ENCODE results near the gene APLN.

The APLN gene

DNA sequence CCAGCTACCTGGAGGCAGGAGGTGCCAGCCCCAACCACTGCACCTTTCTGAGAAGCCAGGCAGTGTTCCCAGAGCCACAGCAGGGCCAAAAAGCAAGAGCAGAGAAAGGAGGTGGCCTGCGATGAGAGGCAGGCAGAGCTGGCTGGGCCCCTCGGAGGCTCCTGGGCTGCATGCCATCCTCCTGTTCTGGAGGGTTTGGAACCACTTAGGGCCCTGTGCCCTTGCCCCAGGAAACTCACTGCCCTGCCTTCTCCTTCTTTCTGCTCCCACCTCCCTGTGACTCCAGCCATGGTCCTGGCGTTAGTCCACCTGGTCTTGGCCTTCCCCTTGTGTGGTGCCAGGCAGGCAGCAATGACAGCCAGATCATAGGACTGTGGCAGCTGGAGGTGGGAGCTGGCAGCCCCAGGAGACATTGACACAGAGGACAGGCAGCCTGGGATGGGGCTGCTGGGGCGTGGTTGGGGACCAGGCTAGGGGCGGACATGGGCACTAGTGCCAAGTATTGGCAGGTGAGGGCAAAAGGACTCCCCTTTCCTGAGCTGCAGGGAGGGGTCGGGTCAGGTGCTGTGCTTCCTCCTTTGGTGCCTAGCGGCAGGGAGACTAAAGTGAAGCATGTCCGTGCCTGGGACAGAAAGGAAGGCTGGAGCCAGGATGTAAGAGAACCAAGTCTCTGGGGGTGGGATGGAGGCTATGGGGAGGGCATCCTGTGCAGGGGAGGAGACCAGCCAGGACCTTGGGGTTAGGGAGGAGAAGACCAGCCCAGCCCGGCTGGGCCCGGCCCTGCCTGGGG lies 1.4 kb downstream of the APLN start:
- H2BK12ac ChIP-seq (ENCODE audit: low read length), result no peak overlapping the region
- peaks cover 0 to 2% of the 10 kb centered on the region in 2 donors for H3K36me3 ChIP-seq (replicated peaks in 1 of 2; ENCODE audit: control insufficient read depth in 2 of 2, insufficient read depth in 2 of 2, low read length in 2 of 2)
- peaks cover 8% of the 10 kb centered on the region in 2 donors for H3K4me1 ChIP-seq (ENCODE audit: control insufficient read depth in 2 of 2, insufficient read depth in 1 of 2, low read depth in 1 of 2, low read length in 2 of 2)
- H3K79me1 ChIP-seq (ENCODE audit: low read depth, low read length), result no peaks in the 10 kb centered on the region
- no CpG with 5 or more reads among the region's 10 CpGs for WGBS, 2 donors (ENCODE audit: extremely low coverage in 2 of 2, insufficient read length in 2 of 2, insufficient replicate concordance in 1 of 2)
- no peak overlapping the region for H3K9ac ChIP-seq (ENCODE audit: low read depth, low read length, poor library complexity)
- H2BK120ac ChIP-seq (ENCODE audit: low read depth, low read length), result no peak overlapping the region
- H2AK5ac ChIP-seq (ENCODE audit: low read depth, low read length), result no peak overlapping the region
- H4K8ac ChIP-seq (ENCODE audit: low read depth, low read length), result no peak overlapping the region
- no peaks in the 10 kb centered on the region for H3K9me3 ChIP-seq (replicated peaks in 1 of 2; ENCODE audit: control insufficient read depth in 2 of 2, insufficient read depth in 1 of 2, low read depth in 1 of 2, low read length in 2 of 2)
- no peak overlapping the region for H3K18ac ChIP-seq (ENCODE audit: low read length)
- H3K4me3 ChIP-seq (ENCODE audit: low read length in 2 of 2), result peak overlapping the region in 1 of 2 donors; percentile 56
- no peak overlapping the region for H3K4ac ChIP-seq (ENCODE audit: low read length)
- no peak overlapping the region for H3K27ac ChIP-seq (replicated peaks; ENCODE audit: low read length)
- H2AFZ ChIP-seq (ENCODE audit: low read length), result peak overlapping the region; percentile 93
- H3K23ac ChIP-seq (ENCODE audit: low read depth, low read length, poor library complexity), result no peak overlapping the region
- no peak overlapping the region for H3K14ac ChIP-seq (ENCODE audit: low read length)
- H4K91ac ChIP-seq (ENCODE audit: low read depth, low read length, poor library complexity), result no peak overlapping the region
- H3K4me2 ChIP-seq (ENCODE audit: insufficient read depth, low read length, poor library complexity, severe bottlenecking), result peak overlapping the region; percentile 13
- no peak for DNase-seq (ENCODE audit: low spot score)
- no peak overlapping the region for H2BK15ac ChIP-seq (ENCODE audit: low read length)
- H3K27me3 ChIP-seq (ENCODE audit: control insufficient read depth in 3 of 3, insufficient read depth in 3 of 3, low read depth in 1 of 3, low read length in 3 of 3), result peaks cover 0 to 17% (median 3%) of the 10 kb centered on the region in 3 experiments
- H2BK5ac ChIP-seq (ENCODE audit: low read length), result no peak overlapping the region

DNA sequence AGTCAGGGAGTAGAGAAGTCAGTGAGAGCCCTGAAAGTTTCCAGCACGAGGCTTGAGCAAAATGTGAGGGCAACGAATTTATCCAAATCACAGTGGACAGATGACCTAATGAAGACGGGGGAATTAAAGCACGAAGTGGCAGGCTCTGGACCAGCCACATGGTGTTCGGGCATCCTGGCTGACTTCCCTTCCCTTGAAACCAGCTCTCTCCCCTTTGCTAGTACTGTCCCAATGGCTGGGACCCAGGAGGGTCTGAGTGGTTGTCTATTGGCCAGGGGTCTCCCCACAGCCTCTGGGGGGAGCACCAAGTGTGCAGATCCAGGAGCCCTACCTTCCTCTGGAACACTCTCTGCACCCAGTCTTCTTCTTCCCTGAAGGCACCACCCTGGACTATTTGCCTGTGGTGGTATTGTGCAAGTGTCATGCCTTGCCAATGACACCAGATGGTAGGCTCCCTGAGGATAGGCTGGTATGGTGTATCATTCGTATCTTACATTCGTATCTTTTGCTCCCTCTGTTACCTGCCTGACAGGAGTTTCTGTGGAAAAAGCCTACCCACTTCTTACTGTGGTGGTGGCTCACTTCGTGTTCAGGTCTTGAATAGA lies 2.1 kb downstream of the APLN start:
- Histone ChIP-seq H2AFZ (ENCODE audit: low read length) (no peak overlapping the region), H2BK120ac (ENCODE audit: low read depth, low read length) (no peak overlapping the region), H4K8ac (ENCODE audit: low read depth, low read length) (no peak overlapping the region), H3K4me1 (ENCODE audit: control insufficient read depth in 2 of 2, insufficient read depth in 1 of 2, low read depth in 1 of 2, low read length in 2 of 2) (peaks cover 8% of the 10 kb centered on the region in 2 donors), H3K9me3 (replicated peaks in 1 of 2; ENCODE audit: control insufficient read depth in 2 of 2, insufficient read depth in 1 of 2, low read depth in 1 of 2, low read length in 2 of 2) (no peaks in the 10 kb centered on the region), H3K4ac (ENCODE audit: low read length) (no peak overlapping the region), H3K4me3 (ENCODE audit: low read length in 2 of 2) (no peak overlapping the region), H2BK12ac (ENCODE audit: low read length) (no peak overlapping the region), H3K4me2 (ENCODE audit: insufficient read depth, low read length, poor library complexity, severe bottlenecking) (no peak overlapping the region), H3K36me3 (replicated peaks in 1 of 2; ENCODE audit: control insufficient read depth in 2 of 2, insufficient read depth in 2 of 2, low read length in 2 of 2) (peaks cover 0 to 4% of the 10 kb centered on the region in 2 donors), H2BK15ac (ENCODE audit: low read length) (no peak overlapping the region), H3K79me1 (ENCODE audit: low read depth, low read length) (no peaks in the 10 kb centered on the region), H2BK5ac (ENCODE audit: low read length) (no peak overlapping the region), H3K9ac (ENCODE audit: low read depth, low read length, poor library complexity) (no peak overlapping the region), H3K23ac (ENCODE audit: low read depth, low read length, poor library complexity) (no peak overlapping the region), H2AK5ac (ENCODE audit: low read depth, low read length) (no peak overlapping the region), H3K27ac (replicated peaks; ENCODE audit: low read length) (no peak overlapping the region), H3K27me3 (ENCODE audit: control insufficient read depth in 3 of 3, insufficient read depth in 3 of 3, low read depth in 1 of 3, low read length in 3 of 3) (peaks cover 0 to 17% (median 6%) of the 10 kb centered on the region in 3 experiments), H3K14ac (ENCODE audit: low read length) (no peak overlapping the region), H4K91ac (ENCODE audit: low read depth, low read length, poor library complexity) (no peak overlapping the region), H3K18ac (ENCODE audit: low read length) (no peak overlapping the region)
- no peak for DNase-seq (ENCODE audit: low spot score)
- WGBS, 2 donors (ENCODE audit: extremely low coverage in 2 of 2, insufficient read length in 2 of 2, insufficient replicate concordance in 1 of 2), result no CpG with 5 or more reads among the region's 8 CpGs

DNA sequence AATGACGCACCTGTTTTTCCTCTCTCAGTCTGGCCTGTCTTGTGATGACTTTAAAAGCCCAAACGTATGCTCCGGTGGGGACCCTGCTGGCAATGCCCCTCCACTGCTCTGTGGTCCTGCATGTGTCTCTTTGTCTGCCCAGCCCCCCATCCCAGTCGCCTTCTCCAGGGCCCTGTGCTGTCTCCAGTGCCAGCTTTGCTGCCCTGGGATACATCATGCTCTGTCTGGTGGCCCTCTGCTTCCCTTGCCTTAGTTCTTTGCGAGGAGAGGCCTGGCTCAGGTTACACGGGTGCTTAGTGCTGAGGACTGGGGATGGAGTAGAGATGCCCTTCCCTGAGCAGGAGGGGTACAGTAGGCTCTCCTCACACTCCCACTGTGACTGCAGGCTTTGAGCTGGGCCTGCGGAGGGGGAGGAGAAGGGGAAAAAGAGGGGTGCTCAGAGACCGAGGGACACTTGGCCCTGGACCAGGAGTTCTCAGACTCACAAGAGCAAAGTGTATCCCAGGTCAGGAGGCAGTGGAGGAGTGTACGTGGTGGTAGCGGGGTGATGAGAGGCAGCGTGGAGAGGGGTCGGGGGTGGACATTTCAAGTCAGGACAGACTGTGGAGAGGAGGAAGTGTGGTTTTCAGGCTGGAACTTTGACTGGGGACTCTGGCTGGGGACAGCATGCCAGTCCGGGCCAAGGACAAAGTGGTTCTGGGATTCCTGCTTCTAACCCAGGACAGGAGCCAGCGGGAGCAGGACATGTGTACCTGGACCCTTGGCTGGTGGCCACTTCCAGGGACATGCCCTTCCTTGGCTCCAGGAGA lies 2.8 kb downstream of the APLN start:
- H3K79me1 ChIP-seq (ENCODE audit: low read depth, low read length), result peaks cover 2% of the 10 kb centered on the region
- peaks cover 8% of the 10 kb centered on the region in 2 donors for H3K4me1 ChIP-seq (ENCODE audit: control insufficient read depth in 2 of 2, insufficient read depth in 1 of 2, low read depth in 1 of 2, low read length in 2 of 2)
- no peak overlapping the region for H4K91ac ChIP-seq (ENCODE audit: low read depth, low read length, poor library complexity)
- no peak overlapping the region for H2BK5ac ChIP-seq (ENCODE audit: low read length)
- H2BK15ac ChIP-seq (ENCODE audit: low read length), result no peak overlapping the region
- H4K8ac ChIP-seq (ENCODE audit: low read depth, low read length), result no peak overlapping the region
- H2BK12ac ChIP-seq (ENCODE audit: low read length), result no peak overlapping the region
- no peak overlapping the region for H3K14ac ChIP-seq (ENCODE audit: low read length)
- H3K9ac ChIP-seq (ENCODE audit: low read depth, low read length, poor library complexity), result no peak overlapping the region
- no peak overlapping the region for H3K4ac ChIP-seq (ENCODE audit: low read length)
- no peak overlapping the region for H3K4me3 ChIP-seq (ENCODE audit: low read length in 2 of 2)
- no peak overlapping the region for H3K27ac ChIP-seq (replicated peaks; ENCODE audit: low read length)
- H2AFZ ChIP-seq (ENCODE audit: low read length), result no peak overlapping the region
- H3K4me2 ChIP-seq (ENCODE audit: insufficient read depth, low read length, poor library complexity, severe bottlenecking), result no peak overlapping the region
- no peak for DNase-seq (ENCODE audit: low spot score)
- H3K9me3 ChIP-seq (replicated peaks in 1 of 2; ENCODE audit: control insufficient read depth in 2 of 2, insufficient read depth in 1 of 2, low read depth in 1 of 2, low read length in 2 of 2), result no peaks in the 10 kb centered on the region
- H3K36me3 ChIP-seq (replicated peaks in 1 of 2; ENCODE audit: control insufficient read depth in 2 of 2, insufficient read depth in 2 of 2, low read length in 2 of 2), result peaks cover 0 to 4% of the 10 kb centered on the region in 2 donors
- no peak overlapping the region for H2BK120ac ChIP-seq (ENCODE audit: low read depth, low read length)
- H2AK5ac ChIP-seq (ENCODE audit: low read depth, low read length), result no peak overlapping the region
- peaks cover 0 to 17% (median 11%) of the 10 kb centered on the region in 3 experiments for H3K27me3 ChIP-seq (ENCODE audit: control insufficient read depth in 3 of 3, insufficient read depth in 3 of 3, low read depth in 1 of 3, low read length in 3 of 3)
- H3K23ac ChIP-seq (ENCODE audit: low read depth, low read length, poor library complexity), result no peak overlapping the region
- H3K18ac ChIP-seq (ENCODE audit: low read length), result no peak overlapping the region
- no CpG with 5 or more reads among the region's 14 CpGs for WGBS, 2 donors (ENCODE audit: extremely low coverage in 2 of 2, insufficient read length in 2 of 2, insufficient replicate concordance in 1 of 2)
